ENCODE results near the gene ADAM12.

The ADAM12 gene

DNA sequence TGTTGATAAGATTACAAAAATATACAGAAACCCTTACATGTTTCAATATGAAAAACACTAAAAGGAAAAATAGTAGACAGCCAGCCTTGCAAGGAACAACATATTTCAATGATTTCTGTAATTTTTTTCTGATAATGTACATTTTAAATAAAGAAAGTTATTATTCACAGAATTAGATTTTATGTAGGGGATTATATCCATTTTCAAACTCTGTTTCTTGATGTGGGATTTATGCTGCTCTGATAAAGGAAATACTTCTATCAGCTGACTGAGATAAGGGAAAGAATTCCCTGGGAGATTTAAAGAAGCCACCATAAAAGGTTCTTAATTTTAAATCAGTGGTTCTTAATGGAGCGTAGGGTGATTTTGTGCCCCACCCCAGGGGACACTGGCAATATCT lies 180.4 kb downstream of the ADAM12 start:
- H3K79me2 ChIP-seq (ENCODE audit: control insufficient read depth, low read length): no peaks in the 10 kb centered on the region
- H3K27ac ChIP-seq (ENCODE audit: low read depth, low read length): no peak overlapping the region
- no peak overlapping the region for H3K4me3 ChIP-seq (ENCODE audit: low read length)
- H4K20me1 ChIP-seq (ENCODE audit: control insufficient read depth, insufficient read depth, low read depth, low read length): no peaks in the 10 kb centered on the region
- H3F3A ChIP-seq (ENCODE audit: control insufficient read depth, insufficient read depth): no peaks in the 10 kb centered on the region
- H3K9me3 ChIP-seq (ENCODE audit: control insufficient read depth, insufficient read depth, low read length): no peaks in the 10 kb centered on the region
- TF ChIP-seq EZH2phosphoT487 (IDR thresholded peaks at IDR 0.05; ENCODE audit: borderline replicate concordance, low read length): no peak
- no peaks in the 10 kb centered on the region for H3K4me1 ChIP-seq (ENCODE audit: control insufficient read depth, low read length)
- H3K36me3 ChIP-seq (ENCODE audit: control insufficient read depth, low read length): no peaks in the 10 kb centered on the region
- no peak overlapping the region for H3K4me2 ChIP-seq (ENCODE audit: low read length)
- no peaks in the 10 kb centered on the region for H3K9me2 ChIP-seq (replicated peaks; ENCODE audit: control insufficient read depth, low read length)
- H3K27me3 ChIP-seq (ENCODE audit: control insufficient read depth, low read length): no peaks in the 10 kb centered on the region

DNA sequence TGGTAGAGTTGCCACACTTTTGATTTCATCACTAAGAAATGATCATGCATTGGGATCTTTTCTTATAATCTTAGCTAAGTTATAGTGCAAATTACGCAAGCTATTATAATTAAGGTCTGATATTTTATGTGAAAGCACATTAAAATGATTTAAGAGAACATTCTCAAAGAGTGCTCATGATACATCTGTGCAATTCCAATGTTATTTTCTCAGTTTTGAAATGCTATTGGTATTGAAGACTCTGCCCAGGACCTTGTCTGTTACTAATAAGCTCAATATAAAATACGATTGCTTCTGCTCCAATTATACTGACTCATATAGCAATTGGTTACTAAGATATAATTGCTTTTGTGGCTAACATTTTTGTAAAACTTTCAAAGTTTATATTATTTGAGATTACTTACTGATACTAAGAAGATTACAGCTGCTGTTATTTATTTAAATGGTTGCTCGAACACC lies 180.9 kb downstream of the ADAM12 start:
- no peaks in the 10 kb centered on the region for H3K9me2 ChIP-seq (replicated peaks; ENCODE audit: control insufficient read depth, low read length)
- H4K20me1 ChIP-seq (ENCODE audit: control insufficient read depth, insufficient read depth, low read depth, low read length): no peaks in the 10 kb centered on the region
- TF ChIP-seq, protein P1, sequence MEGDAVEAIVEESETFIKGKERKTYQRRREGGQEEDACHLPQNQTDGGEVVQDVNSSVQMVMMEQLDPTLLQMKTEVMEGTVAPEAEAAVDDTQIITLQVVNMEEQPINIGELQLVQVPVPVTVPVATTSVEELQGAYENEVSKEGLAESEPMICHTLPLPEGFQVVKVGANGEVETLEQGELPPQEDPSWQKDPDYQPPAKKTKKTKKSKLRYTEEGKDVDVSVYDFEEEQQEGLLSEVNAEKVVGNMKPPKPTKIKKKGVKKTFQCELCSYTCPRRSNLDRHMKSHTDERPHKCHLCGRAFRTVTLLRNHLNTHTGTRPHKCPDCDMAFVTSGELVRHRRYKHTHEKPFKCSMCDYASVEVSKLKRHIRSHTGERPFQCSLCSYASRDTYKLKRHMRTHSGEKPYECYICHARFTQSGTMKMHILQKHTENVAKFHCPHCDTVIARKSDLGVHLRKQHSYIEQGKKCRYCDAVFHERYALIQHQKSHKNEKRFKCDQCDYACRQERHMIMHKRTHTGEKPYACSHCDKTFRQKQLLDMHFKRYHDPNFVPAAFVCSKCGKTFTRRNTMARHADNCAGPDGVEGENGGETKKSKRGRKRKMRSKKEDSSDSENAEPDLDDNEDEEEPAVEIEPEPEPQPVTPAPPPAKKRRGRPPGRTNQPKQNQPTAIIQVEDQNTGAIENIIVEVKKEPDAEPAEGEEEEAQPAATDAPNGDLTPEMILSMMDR (IDR thresholded peaks at IDR 0.05; ENCODE audit: low read depth, low read length, poor library complexity, severe bottlenecking): no peak
- no peak for TF ChIP-seq EZH2phosphoT487 (IDR thresholded peaks at IDR 0.05; ENCODE audit: borderline replicate concordance, low read length)
- no peak overlapping the region for H3K4me3 ChIP-seq (ENCODE audit: low read length)
- no peak overlapping the region for H3K27ac ChIP-seq (ENCODE audit: low read depth, low read length)
- no peaks in the 10 kb centered on the region for H3K36me3 ChIP-seq (ENCODE audit: control insufficient read depth, low read length)
- H3K4me2 ChIP-seq (ENCODE audit: low read length): no peak overlapping the region
- no peaks in the 10 kb centered on the region for H3K27me3 ChIP-seq (ENCODE audit: control insufficient read depth, low read length)
- H3K4me1 ChIP-seq (ENCODE audit: control insufficient read depth, low read length): no peaks in the 10 kb centered on the region
- no peaks in the 10 kb centered on the region for H3F3A ChIP-seq (ENCODE audit: control insufficient read depth, insufficient read depth)
- no peaks in the 10 kb centered on the region for H3K9me3 ChIP-seq (ENCODE audit: control insufficient read depth, insufficient read depth, low read length)
- H3K79me2 ChIP-seq (ENCODE audit: control insufficient read depth, low read length): no peaks in the 10 kb centered on the region

DNA sequence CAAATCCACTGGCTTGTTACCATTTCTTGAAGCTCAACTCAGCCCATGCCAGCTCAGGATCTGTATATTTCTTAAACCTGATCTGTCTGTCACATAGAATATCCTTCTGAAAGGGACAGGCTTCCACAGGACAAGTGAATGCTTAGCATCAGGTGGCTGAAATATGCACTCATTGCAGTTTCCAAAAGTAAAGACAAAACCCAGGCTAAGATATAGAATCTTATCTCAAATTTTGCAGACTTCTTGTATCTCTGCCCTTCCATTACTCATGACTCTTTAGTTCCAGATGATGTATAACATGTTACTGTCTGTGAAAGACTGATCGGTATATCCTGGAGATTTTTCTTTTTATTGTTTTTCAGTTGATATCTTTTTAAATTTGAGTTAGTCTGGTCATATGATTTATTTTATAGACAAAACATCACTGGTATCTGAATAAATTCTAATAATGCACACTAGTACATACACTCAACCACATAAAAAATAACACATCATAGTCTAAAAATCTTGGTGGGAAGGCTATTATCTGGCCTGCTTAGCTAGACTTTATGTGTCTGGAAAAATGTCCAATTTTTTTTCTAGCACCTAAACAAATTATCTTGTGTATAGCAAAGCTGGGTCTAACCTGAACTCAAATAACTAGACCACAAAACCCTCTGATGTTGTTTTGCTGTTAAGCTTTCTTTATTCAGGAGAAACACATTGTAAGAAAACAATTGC lies 182.6 kb downstream of the ADAM12 start:
- H4K20me1 ChIP-seq (ENCODE audit: control insufficient read depth, insufficient read depth, low read depth, low read length): no peaks in the 10 kb centered on the region
- TF ChIP-seq EZH2phosphoT487 (IDR thresholded peaks at IDR 0.05; ENCODE audit: borderline replicate concordance, low read length): no peak
- TF ChIP-seq, protein P1 (IDR thresholded peaks at IDR 0.05; ENCODE audit: low read depth, low read length, poor library complexity, severe bottlenecking): no peak
- H3K9me2 ChIP-seq (replicated peaks; ENCODE audit: control insufficient read depth, low read length): no peaks in the 10 kb centered on the region
- no peaks in the 10 kb centered on the region for H3F3A ChIP-seq (ENCODE audit: control insufficient read depth, insufficient read depth)
- no peaks in the 10 kb centered on the region for H3K27me3 ChIP-seq (ENCODE audit: control insufficient read depth, low read length)
- H3K4me2 ChIP-seq (ENCODE audit: low read length): no peak overlapping the region
- no peak overlapping the region for H3K27ac ChIP-seq (ENCODE audit: low read depth, low read length)
- H3K4me1 ChIP-seq (ENCODE audit: control insufficient read depth, low read length): no peaks in the 10 kb centered on the region
- no peaks in the 10 kb centered on the region for H3K36me3 ChIP-seq (ENCODE audit: control insufficient read depth, low read length)
- no peaks in the 10 kb centered on the region for H3K9me3 ChIP-seq (ENCODE audit: control insufficient read depth, insufficient read depth, low read length)
- no peak overlapping the region for H3K4me3 ChIP-seq (ENCODE audit: low read length)
- no peaks in the 10 kb centered on the region for H3K79me2 ChIP-seq (ENCODE audit: control insufficient read depth, low read length)

DNA sequence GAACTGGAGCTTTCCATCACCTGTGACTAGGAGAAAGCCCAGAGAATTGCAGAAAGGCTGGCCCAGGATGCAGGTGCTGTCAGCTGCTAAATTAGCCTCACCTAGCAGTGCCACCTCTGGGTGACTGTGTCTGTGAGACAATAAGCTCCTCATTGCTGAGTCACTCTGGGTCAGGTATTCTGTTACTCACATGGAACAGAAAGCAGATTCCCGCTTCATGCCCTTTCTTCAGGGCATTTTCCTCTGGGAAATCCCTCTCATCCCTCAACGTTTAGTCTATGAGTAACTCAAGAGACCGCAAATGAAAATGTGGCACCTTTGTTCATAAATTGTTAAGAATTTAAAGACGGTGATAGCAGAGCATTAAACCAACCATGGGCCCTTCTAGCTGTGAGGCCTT lies 184.0 kb downstream of the ADAM12 start:
- H3K4me3 ChIP-seq (ENCODE audit: low read length): no peak overlapping the region
- H3K9me3 ChIP-seq (ENCODE audit: control insufficient read depth, insufficient read depth, low read length): no peaks in the 10 kb centered on the region
- H3K27me3 ChIP-seq (ENCODE audit: control insufficient read depth, low read length): no peaks in the 10 kb centered on the region
- TF ChIP-seq, protein P1 (IDR thresholded peaks at IDR 0.05; ENCODE audit: low read depth, low read length, poor library complexity, severe bottlenecking): no peak
- no peak for TF ChIP-seq EZH2phosphoT487 (IDR thresholded peaks at IDR 0.05; ENCODE audit: borderline replicate concordance, low read length)
- no peak overlapping the region for H3K27ac ChIP-seq (ENCODE audit: low read depth, low read length)
- no peaks in the 10 kb centered on the region for H3K36me3 ChIP-seq (ENCODE audit: control insufficient read depth, low read length)
- H3F3A ChIP-seq (ENCODE audit: control insufficient read depth, insufficient read depth): no peaks in the 10 kb centered on the region
- H3K4me1 ChIP-seq (ENCODE audit: control insufficient read depth, low read length): no peaks in the 10 kb centered on the region
- H3K9me2 ChIP-seq (replicated peaks; ENCODE audit: control insufficient read depth, low read length): no peaks in the 10 kb centered on the region
- no peaks in the 10 kb centered on the region for H3K79me2 ChIP-seq (ENCODE audit: control insufficient read depth, low read length)
- no peaks in the 10 kb centered on the region for H4K20me1 ChIP-seq (ENCODE audit: control insufficient read depth, insufficient read depth, low read depth, low read length)
- no peak overlapping the region for H3K4me2 ChIP-seq (ENCODE audit: low read length)

Measured in DOHH2 (cell line).